CD4-positive, alpha-beta T cell treated with Interleukin-6 for 4 hours (primary cell): ENCODE measurements around the gene PTCHD1.

ENCODE experiments used
- DNase-seq: peaks from one replicate; pipeline ENCODE4 v3.0.0-alpha.2; 2020; ENCODE audit warnings: mixed read lengths

PTCHD1 gene

GRCh38 chrX:23364416-23364815 lies 29.8 kb downstream of the PTCHD1 start:
- DNase-seq: no peak

DNA sequence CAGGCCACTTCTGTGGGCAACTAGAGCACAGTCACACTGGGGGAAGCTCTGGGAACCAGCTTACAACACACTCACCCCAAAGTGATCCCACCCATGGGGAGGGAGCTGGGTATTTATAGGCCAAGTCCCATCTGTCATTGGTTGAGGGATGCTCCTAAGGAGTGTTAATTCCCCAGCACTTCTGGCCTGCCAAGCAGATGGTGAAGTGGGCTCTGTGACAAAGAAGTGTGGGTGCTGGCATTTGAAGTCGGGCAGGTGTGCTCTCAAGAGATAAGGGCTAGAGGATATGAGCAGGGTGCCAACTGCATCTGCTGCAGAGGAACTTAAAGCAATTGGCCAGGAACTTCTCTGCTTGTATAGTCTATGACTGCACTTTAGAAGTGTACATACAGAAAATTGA lies 30.9 kb downstream of the PTCHD1 start:
- no peak for DNase-seq

GRCh38 chrX:23366914-23367313 lies 32.3 kb downstream of the PTCHD1 start:
- DNase-seq: no peak

- DNase-seq: no peak
Measured at GRCh38 chrX:23369027-23369426, 34.4 kb downstream of the PTCHD1 start.

DNA sequence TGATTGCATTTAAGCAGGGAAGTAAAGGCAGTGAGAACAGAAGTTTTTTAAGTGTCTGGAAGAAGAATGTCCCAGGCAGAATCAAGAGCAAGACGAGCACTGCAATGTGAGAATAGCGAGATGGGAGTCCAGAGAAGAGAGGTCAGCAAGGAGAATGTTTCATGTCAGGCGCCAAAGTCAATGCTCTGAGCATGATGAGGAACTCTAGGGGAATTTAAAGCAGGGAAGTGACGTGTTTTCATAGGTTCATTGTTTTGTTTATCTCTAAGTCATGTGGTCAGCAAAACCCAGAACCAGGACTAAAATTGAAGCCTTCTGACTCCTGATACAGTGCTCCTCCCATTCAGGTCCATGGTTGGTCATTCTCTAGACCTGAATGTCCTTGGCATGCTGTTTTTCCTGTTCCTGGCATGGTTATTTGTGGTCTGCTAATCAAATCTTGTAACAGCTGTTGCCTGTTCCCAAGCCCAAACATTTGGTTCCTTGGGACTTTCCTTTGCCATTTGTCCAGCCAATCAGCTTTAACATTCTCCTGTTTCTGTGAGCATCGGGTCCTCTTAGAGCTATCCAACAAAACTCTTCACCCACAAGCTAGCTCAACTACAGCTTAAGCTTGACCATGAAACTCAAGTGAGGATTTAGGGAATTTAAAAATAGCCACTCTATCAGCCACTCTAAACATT lies 37.7 kb downstream of the PTCHD1 start:
- DNase-seq: no peak

DNA sequence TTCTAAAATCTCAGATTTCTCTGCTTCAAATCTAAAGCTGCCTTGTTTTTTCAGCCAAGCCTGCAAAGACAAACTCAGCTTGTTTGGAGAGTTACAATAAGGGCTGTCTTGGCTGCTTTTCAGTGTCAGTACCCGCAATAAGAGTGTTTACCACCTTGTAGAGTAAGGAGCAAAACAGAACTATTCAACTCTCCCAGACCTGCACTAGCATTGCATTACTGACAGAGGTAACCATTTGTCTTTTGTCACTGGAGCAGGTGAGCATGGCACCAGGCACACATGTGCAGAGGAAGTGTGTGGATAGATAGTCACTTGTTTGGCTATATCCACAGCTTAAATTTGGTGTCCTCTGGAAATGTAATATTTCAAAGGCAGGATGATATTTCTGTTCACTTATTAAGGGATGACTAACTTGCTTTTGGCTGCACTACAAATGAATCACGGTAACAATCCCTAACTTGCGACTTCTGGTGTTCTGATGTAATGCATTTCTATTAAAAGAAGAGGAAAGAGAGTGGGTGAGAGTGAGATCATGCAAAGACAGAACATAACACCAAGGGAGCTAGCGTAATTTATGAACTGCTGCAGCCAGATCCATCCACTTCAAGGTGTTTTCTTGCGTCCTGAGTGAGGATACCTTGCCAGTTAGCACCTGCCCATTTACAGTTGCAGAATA lies 38.6 kb downstream of the PTCHD1 start:
- no peak for DNase-seq

DNA sequence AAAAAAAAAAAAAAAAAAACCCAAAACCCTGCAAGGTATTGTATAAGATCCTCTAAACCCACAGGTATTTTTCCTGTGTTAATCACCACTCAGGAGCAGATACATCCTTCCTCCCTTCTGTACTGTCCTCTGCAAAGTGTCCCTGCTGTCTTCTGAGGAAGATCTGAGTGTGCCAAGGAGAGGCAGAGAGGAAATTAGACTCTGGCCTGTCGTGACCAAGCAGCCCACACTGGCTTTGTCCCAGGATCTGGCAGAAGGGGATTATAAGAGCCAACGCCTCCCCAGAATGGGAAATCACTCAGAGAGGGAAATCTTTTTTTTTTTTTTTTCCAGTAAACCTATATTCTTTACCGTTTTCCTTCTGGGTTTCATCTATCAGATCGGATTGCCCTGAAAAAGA lies 39.6 kb downstream of the PTCHD1 start:
- no peak for DNase-seq

- no peak for DNase-seq
Measured at GRCh38 chrX:23376581-23376980, 41.9 kb downstream of the PTCHD1 start.

GRCh38 chrX:23380581-23380980 lies 45.9 kb downstream of the PTCHD1 start:
- no peak for DNase-seq

GRCh38 chrX:23381099-23382087 lies 46.7 kb downstream of the PTCHD1 start:
- no peak for DNase-seq

DNA sequence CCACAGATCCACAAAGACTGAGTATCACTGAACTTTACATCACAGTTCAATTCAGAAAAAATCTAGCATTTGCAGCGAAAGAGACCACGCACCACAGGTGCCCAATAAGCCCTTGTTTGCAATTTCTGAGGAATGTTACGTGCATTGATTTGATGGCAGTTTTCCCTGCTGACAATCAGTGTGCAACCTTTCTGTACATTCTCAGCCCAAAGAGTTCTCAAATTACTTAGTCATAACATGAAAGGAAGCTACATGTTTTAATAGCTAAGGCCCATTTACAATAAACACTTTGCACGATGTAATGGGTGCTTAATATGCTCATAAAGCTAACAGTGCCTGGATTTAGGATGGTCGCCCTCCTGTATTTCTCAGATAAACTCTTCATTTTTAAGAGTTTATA lies 47.9 kb downstream of the PTCHD1 start:
- DNase-seq: no peak

GRCh38 chrX:23383411-23383810 lies 48.8 kb downstream of the PTCHD1 start:
- DNase-seq: no peak

- no peak for DNase-seq
Measured at GRCh38 chrX:23385242-23385641, 50.6 kb downstream of the PTCHD1 start.

DNA sequence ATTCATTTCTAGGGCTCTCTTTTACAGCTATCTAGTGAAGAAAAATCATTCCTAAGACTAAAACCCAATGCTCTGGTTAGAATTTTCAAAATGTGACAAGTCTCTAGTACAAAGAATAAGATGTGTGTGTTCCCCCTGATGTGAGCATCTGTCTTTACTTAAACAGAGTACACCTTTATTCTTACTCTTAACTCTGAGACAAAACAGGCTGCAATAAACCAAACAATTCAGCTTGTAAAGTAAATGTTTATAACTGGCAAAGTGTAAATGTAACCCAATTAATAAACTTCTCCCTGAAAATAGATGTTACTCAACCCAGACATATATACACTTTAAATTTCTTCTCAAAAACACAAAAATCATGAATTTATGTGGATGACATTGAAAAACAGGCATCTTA lies 51.6 kb downstream of the PTCHD1 start:
- DNase-seq: no peak

- no peak for DNase-seq
Measured at GRCh38 chrX:23386726-23387125, 52.1 kb downstream of the PTCHD1 start.

DNA sequence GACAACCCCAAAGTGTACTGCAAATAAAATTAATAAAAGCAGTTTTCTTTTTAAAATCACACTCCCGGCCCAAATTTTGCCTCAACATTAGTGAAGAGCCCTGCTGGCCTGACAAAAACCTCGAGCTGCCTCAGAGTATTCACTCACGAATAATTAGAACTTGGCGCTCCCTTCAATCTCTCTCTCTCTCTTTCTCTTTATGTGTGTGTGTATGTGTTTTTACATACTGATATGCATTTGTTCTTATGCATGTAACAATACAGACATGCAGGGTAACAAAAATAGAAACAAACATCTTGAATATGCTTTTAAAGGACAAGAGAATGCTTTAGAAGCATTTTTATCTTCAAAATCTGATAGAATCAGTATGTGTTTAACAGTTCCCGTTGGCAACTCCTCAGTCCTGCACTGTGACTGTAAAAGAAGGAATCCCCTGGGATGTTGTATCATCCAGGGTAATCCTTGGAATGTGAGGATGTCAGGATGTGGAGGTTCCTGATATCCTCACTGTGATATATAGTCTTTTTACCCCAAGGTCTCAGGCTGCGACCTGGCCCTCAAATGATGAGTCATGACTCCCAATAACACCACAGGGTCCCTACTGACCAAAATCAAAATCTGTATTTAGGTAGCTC lies 53.0 kb downstream of the PTCHD1 start:
- DNase-seq: no peak

GRCh38 chrX:23389196-23389792 lies 54.6 kb downstream of the PTCHD1 start:
- no peak for DNase-seq

- no peak for DNase-seq
Measured at GRCh38 chrX:23390979-23391378, 56.3 kb downstream of the PTCHD1 start.

DNA sequence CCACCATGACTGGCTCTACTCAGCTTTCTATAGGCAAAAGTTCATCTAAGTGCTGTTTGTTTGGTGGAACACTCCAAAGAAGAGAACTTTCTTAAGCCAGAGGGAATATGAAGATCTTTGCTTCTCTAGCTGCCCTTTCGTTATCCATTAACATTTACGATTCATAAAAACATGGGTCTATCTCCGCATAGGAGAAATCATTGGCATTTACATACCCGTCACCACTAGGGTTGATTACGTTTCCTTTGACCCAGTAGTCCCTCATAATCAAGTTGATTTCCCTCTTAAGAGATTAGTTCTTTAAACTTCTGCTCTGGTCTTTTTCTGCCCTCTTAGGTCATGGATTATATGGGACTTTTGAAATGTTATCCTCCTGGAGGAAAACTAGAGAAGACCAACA lies 57.5 kb downstream of the PTCHD1 start:
- no peak for DNase-seq

DNA sequence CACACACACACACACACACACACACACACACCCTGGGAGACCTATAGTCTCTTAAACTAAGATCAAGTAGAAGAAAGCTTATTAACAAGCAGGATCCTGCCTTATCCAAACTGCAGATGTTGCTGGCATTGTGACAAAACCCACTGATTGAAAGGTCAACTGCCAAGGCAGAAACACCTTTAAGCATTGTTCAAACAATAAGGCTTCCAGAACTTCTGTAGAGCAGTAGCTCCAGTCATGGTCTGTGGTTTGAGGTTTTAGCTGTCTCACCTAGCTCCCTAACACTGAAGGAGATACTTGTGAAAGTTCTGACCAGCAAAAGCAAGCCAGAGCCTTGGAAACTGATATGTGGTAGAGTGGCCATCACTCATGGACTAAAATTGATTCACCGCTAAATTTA lies 59.8 kb downstream of the PTCHD1 start:
- DNase-seq: no peak

DNA sequence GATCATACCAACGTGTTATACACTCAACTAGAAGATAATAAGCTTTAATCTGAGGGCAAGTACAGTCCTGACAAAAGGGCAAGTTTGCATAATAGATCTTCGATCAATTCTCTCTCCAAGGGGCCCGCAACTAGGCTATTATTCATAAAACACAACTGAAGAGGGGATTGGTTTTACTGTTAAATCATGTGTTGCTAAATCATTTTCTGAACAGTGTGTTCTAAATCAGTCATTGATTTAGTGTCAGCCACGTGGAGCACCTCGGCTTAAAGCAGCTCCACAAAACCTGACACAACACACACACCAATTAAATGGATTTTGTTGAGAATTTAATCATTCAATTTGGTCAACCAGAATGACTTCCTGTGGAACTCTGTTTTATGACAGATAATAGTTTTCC lies 61.6 kb downstream of the PTCHD1 start:
- no peak for DNase-seq

GRCh38 chrX:23398570-23398969 lies 63.9 kb downstream of the PTCHD1 start:
- DNase-seq: no peak

- DNase-seq: no peak
Measured at GRCh38 chrX:23403849-23404248, 69.2 kb downstream of the PTCHD1 start.
